Heart right ventricle (tissue), 16 donors: Measurements from ENCODE around the gene PLK5. TPM values are rescaled to one million over a fixed set of nuclear protein-coding genes. Genes with fewer than 3 reads are reported as not detected.

Experiments used
- ATAC-seq, 8 donors: fragments of 200-7000 bp; cut with Tn5 transposase; one replicate each; pipeline ENCODE4 v1.9.1; 2020; ENCODE audit warnings: mild to moderate bottlenecking in 8 of 8, moderate library complexity in 8 of 8, moderate number of reproducible peaks in 1 of 8
- DNase-seq, 2 donors: peaks; one replicate each; pipeline ENCODE4 v3.0.0-alpha.2; 2020
- H3K27ac ChIP-seq, 10 donors: fragments of 200-600 bp; sonication (generic) in 2 of 10; one replicate each; pipeline versions ENCODE4 v1.5.0 to v1.8.0; 2020 to 2022; ENCODE audit warnings: mild to moderate bottlenecking in 3 of 10
- H3K27me3 ChIP-seq, 7 donors: fragments of 200-600 bp; one replicate each; pipeline ENCODE4 v1.8.0; 2021 to 2022; ENCODE audit warnings: mild to moderate bottlenecking in 2 of 7
- H3K36me3 ChIP-seq, 9 donors: fragments of 200-600 bp; sonication (generic) in 1 of 9; one replicate each; pipeline versions ENCODE4 v1.5.0 to v1.8.0; 2020 to 2022; ENCODE audit warnings: mild to moderate bottlenecking in 2 of 9
- H3K4me1 ChIP-seq, 9 donors: fragments of 200-600 bp; sonication (generic) in 1 of 9; one replicate each; pipeline versions ENCODE4 v1.5.0 to v1.8.0; 2020 to 2022; ENCODE audit warnings: mild to moderate bottlenecking in 4 of 9
- H3K4me3 ChIP-seq, 10 donors: fragments of 200-600 bp; sonication (generic) in 2 of 10; one replicate each; pipeline versions ENCODE4 v1.5.0 to v1.8.0; 2020 to 2022; ENCODE audit warnings: mild to moderate bottlenecking in 7 of 10, moderate library complexity in 2 of 10
- H3K9me3 ChIP-seq, 11 donors: fragments of 200-600 bp in 10 of 11; sonication (generic) in 2 of 11; one replicate each; pipeline versions ENCODE4 v1.5.0 to v1.8.0; 2013 to 2022; ENCODE audit warnings: mild to moderate bottlenecking in 2 of 11, control low read depth in 1 of 11, moderate library complexity in 1 of 11
- WGBS, 2 donors: extraction: QIAGEN DNeasy Blood & Tissue Kit; methylation state at CpG; one replicate each; pipeline ENCODE4 v1.1.7; 2013; ENCODE audit warnings: inconsistent platforms in 1 of 2; 5-methylcytosine and 5-hydroxymethylcytosine counted together
- intact Hi-C, 10 donors: fragments of 100-400 bp; cut with DNase I; formaldehyde crosslinking; loops; one replicate each; pipeline versions ENCODE4 v1.11.1 to v1.14.2; 2022
- polyA plus RNA-seq, 2 donors: library from polyadenylated mRNA; stranded (reverse); fragments of 200-250 nt; gene quantifications; one replicate each; pipeline ENCODE4 v1.2.3, GENCODE V29; 2013
- total RNA-seq, 10 donors: library from RNA; stranded (reverse); fragmentation: NEBNext Ultra II Directional in 3 of 10; extraction: Animal tissue kit (Norgen Biotek cat#: 25700) in 3 of 10; gene quantifications; one replicate each; pipeline versions ENCODE4 v1.2.1 to v1.2.4, GENCODE V29; 2021 to 2023
- TF ChIP-seq, protein P1 (sequence below), 9 donors: fragments of 200-600 bp; sonication (generic) in 2 of 9; IDR thresholded peaks; one replicate each; pipeline versions ENCODE4 v1.5.0 to v1.8.0; 2021 to 2022; ENCODE audit warnings: antibody characterized with exemption in 9 of 9, mild to moderate bottlenecking in 5 of 9, moderate library complexity in 1 of 9
- donor health status: Arrhythmogenic right ventricular cardiomyopathy.
- donor health status: ischemic (EF 13 %, LVEDD 7.1; RV severe dilation, severe dysfunction).
- donor health status: healthy with polysubstance abuse.
- donor health status: DM: no; HTN: yes; CAD: no.
- donor health status: DM: no; HTN: no; CAD: no.
- donor health status: ischemic (EF 25% LVEDD 6.9; RV normal size, moderate dysfunction).
- donor health status: ischemic (EF 25% LVEDD 5.7; RV mildly dilated, moderate dysfunction).
- donor health status: healthy.
- donor health status: DM: yes; HTN: yes; CAD: no.
- donor health status: Ischemic cardiomyopathy.
- donor health status: ischemic (EF 35%, LVEDD 5.7; RV mildly dilated, moderate dysfunction).
- donor health status: nonischemic (EF 11% LVEDD 7.7; RV severe dilation, severe dysfunction).
- donor health status: DM: yes; HTN: yes; CAD: no.
- donor health status: PGD.
- donor health status: ischemic (EF 29% LVEDD 5.4; RV normal size, mild dysfunction).
- donor health status: nonischemic (EF 23%, LVEDD 6.1; RV moderate dilation, normal function).

The PLK5 gene
- total and polyA plus RNA-seq, 12 donors: 0.11 to 0.57 TPM; not detected in 10

DNA sequence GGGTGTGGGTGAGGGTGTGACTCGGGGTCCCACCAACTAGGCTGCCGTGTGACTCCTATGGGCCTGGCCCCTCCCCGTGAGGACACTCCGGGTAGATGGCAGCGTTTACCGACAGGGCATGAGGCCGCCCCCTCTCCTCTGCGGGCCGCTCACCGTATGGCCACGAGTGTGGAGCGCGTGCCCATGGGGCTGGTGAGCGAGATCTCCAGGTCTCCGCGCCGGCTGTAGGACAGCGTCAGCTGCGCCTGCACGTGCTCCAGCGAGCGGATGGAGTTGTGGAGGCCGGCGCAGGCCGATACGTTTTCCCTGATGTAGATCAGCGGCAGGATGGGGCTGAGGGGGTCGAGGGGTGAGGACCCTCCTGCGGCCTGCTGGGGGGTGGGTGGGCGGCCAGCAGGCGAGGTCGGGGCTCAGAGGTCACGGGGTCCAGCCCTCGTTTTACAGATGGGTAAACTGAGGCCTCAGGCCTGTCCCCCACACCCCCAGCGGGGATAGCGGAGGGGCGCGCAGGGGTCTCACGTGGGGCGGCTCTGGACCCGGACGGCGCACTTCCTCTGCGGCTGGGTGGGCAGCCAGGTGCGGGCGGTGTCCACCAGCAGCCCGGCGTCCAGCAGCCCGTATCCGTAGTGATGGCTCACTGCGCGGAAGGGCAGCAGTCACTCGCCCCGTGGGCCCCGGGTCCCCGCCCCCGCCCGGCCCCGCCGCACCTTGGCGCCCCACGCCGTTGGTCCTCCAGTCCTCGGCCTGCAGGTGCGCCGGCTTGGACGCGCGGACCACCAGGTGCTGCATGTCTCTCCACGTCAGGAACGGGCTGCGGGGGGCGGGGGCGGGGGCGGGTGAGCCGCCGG is 40.5 kb upstream of the PLK5 start:
- DNase-seq (no peak), ATAC-seq (no peak)
- H3K4me1 ChIP-seq: peaks cover 0 to 14% (median 8%) of the 10 kb centered on the region in 9 donors
- TF ChIP-seq, protein P1, sequence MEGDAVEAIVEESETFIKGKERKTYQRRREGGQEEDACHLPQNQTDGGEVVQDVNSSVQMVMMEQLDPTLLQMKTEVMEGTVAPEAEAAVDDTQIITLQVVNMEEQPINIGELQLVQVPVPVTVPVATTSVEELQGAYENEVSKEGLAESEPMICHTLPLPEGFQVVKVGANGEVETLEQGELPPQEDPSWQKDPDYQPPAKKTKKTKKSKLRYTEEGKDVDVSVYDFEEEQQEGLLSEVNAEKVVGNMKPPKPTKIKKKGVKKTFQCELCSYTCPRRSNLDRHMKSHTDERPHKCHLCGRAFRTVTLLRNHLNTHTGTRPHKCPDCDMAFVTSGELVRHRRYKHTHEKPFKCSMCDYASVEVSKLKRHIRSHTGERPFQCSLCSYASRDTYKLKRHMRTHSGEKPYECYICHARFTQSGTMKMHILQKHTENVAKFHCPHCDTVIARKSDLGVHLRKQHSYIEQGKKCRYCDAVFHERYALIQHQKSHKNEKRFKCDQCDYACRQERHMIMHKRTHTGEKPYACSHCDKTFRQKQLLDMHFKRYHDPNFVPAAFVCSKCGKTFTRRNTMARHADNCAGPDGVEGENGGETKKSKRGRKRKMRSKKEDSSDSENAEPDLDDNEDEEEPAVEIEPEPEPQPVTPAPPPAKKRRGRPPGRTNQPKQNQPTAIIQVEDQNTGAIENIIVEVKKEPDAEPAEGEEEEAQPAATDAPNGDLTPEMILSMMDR (IDR thresholded peaks at IDR 0.05): no peak
- no peaks in the 10 kb centered on the region for H3K9me3 ChIP-seq
- no peak overlapping the region for H3K27ac ChIP-seq
- no peaks in the 10 kb centered on the region for H3K36me3 ChIP-seq
- H3K27me3 ChIP-seq: no peaks in the 10 kb centered on the region
- no peak overlapping the region for H3K4me3 ChIP-seq
- intact Hi-C loops: no loop called here
- 89 to 91% methylated on average over 54 to 77 of the region's 77 CpGs for WGBS, 2 donors

GRCh38 chr19:1483979-1484428 is 39.9 kb upstream of the PLK5 start:
- Histone ChIP-seq H3K4me3 (no peak overlapping the region), H3K4me1 (peaks cover 0 to 9% (median 6%) of the 10 kb centered on the region in 9 donors), H3K27me3 (no peaks in the 10 kb centered on the region), H3K36me3 (no peaks in the 10 kb centered on the region), H3K9me3 (no peaks in the 10 kb centered on the region), H3K27ac (no peak overlapping the region)
- intact Hi-C loops: no loop called here
- 91 to 92% methylated on average over 23 of the region's 23 CpGs for WGBS, 2 donors
- DNase-seq (no peak), ATAC-seq (no peak)
- TF ChIP-seq, protein P1 (IDR thresholded peaks at IDR 0.05): no peak

GRCh38 chr19:1486720-1487575 is 36.9 kb upstream of the PLK5 start:
- Histone ChIP-seq H3K36me3 (no peaks in the 10 kb centered on the region), H3K27me3 (peaks cover 0 to 9% (median 2%) of the 10 kb centered on the region in 7 donors), H3K4me3 (no peak overlapping the region), H3K27ac (no peak overlapping the region), H3K4me1 (peaks cover 3 to 19% (median 14%) of the 10 kb centered on the region in 9 donors), H3K9me3 (no peaks in the 10 kb centered on the region)
- TF ChIP-seq, protein P1 (IDR thresholded peaks at IDR 0.05): no peak
- WGBS, 2 donors: 92 to 93% methylated on average over 52 to 56 of the region's 56 CpGs
- DNase-seq: no peak
- ATAC-seq: no peak
- intact Hi-C loops: no loop called here

GRCh38 chr19:1487576-1488281 is 36.1 kb upstream of the PLK5 start:
- H3K27ac ChIP-seq: no peak overlapping the region
- no peaks in the 10 kb centered on the region for H3K9me3 ChIP-seq
- peaks cover 0 to 17% (median 5%) of the 10 kb centered on the region in 7 donors for H3K27me3 ChIP-seq
- DNase-seq: no peak
- TF ChIP-seq, protein P1 (IDR thresholded peaks at IDR 0.05): no peak
- H3K4me3 ChIP-seq: no peak overlapping the region
- WGBS, 2 donors: 92 to 93% methylated on average over 35 to 40 of the region's 40 CpGs
- no peaks in the 10 kb centered on the region for H3K36me3 ChIP-seq
- H3K4me1 ChIP-seq: peaks cover 3 to 24% (median 14%) of the 10 kb centered on the region in 9 donors
- ATAC-seq: no peak
- intact Hi-C loops: no loop called here
